Activated CD4-positive, alpha-beta T cell treated with anti-CD3 and anti-CD28 coated beads, Interleukin-10, Interleukin-2, amounts not matched to agents 100 ng/mL and 50 ng/mL, durations not matched to agents 16 hours and 8 hours (primary cell): ENCODE results near the gene LVRN.
"Not testable (repeated sequence)": the region's sequence is repeated elsewhere in the genome, so short reads cannot be mapped to it uniquely, and the experiment has no call there.

ENCODE experiments used
- DNase-seq: peaks from one replicate; pipeline ENCODE4 v3.0.0-alpha.2; 2020

LVRN gene, protein sequence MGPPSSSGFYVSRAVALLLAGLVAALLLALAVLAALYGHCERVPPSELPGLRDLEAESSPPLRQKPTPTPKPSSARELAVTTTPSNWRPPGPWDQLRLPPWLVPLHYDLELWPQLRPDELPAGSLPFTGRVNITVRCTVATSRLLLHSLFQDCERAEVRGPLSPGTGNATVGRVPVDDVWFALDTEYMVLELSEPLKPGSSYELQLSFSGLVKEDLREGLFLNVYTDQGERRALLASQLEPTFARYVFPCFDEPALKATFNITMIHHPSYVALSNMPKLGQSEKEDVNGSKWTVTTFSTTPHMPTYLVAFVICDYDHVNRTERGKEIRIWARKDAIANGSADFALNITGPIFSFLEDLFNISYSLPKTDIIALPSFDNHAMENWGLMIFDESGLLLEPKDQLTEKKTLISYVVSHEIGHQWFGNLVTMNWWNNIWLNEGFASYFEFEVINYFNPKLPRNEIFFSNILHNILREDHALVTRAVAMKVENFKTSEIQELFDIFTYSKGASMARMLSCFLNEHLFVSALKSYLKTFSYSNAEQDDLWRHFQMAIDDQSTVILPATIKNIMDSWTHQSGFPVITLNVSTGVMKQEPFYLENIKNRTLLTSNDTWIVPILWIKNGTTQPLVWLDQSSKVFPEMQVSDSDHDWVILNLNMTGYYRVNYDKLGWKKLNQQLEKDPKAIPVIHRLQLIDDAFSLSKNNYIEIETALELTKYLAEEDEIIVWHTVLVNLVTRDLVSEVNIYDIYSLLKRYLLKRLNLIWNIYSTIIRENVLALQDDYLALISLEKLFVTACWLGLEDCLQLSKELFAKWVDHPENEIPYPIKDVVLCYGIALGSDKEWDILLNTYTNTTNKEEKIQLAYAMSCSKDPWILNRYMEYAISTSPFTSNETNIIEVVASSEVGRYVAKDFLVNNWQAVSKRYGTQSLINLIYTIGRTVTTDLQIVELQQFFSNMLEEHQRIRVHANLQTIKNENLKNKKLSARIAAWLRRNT

DNA sequence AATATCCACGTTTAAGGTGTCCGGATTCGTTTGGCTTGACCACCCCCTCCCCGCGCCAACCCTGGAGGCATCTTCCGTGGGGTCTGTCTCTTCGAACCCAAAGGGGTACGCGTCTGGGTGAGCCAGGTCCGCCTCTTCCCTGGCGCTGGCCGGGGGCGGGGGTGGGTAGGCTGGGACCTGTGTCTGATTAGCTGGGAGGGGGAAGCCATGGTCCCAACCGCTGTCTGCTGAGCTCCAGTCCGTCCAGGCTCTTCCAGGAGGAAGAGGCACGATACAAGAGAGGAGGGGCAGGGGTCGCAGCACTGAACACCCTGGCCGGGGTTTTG lies at the start of gene LVRN:
LVRN (plus strand) TSS at position 237 of the 326 bp plus-strand sequence. CDS start 143 bp downstream, outside the sequence.
- no peak for DNase-seq

GRCh38 chr5:115913623-115914400 lies 48.5 kb upstream of the LVRN start:
- DNase-seq: not testable (repeated sequence)

GRCh38 chr5:115920171-115920725 lies 42.0 kb upstream of the LVRN start:
- no peak for DNase-seq

DNA sequence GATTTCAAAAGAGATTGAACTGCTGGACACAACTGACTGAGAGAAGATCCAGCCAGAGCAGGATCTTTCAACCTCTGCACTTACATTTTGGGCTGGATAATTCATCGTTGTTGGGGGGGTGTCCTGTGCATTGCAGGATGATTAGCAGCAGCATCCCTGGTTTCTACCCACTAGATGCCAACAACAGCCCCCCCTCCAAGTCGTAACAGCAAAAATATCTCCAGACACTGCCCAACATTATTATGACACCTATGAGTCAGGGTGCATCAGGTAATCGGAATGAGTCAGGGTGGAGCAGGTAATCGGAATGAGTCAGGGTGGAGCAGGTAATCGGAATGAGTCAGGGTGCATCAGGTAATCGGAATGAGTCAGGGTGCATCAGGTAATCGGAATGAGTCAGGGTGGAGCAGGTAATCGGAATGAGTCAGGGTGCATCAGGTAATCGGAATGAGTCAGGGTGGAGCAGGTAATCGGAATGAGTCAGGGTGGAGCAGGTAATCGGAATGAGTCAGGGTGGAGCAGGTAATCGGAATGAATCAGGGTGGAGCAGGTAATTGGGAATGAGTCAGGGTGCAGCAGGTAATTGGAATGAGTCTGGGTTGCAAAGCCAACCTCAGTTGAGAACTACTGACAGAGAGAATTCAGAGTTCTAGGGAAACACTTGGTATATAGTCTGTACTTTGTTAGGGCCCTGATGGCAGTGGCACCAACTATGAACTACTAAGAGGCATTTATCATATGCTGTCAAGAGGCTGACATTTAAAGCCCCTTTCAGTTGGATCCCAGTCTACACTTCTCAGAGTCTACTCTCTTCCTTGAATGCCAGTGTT lies 33.5 kb upstream of the LVRN start:
- DNase-seq: not testable (repeated sequence)

DNA sequence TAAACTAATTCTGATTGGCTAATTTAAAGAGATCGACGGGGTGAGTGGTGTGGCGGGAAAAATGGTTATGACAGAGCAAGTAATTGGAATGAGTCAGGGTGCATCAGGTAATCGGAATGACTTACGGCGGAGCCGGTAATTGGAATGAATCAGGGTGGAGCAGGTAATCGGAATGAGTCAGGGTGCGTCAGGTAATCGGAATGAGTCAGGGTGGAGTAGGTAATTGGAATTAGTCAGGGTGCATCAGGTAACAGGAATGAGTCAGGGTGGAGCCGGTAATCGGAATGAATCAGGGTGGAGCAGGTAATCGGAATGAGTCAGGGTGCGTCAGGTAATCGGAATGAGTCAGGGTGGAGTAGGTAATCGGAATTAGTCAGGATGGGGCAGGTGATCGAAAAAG lies 32.1 kb upstream of the LVRN start:
- DNase-seq: not testable (repeated sequence)

GRCh38 chr5:115930630-115931337 lies 31.5 kb upstream of the LVRN start:
- DNase-seq: no peak

GRCh38 chr5:115932991-115933390 lies 29.3 kb upstream of the LVRN start:
- DNase-seq: no peak

- no peak for DNase-seq
Observed at GRCh38 chr5:115934388-115934974, 27.8 kb upstream of the LVRN start.

- no peak for DNase-seq
Observed at GRCh38 chr5:115936031-115936430, 26.2 kb upstream of the LVRN start.

GRCh38 chr5:115939059-115939458 lies 23.2 kb upstream of the LVRN start:
- DNase-seq: no peak

GRCh38 chr5:115940080-115940810 lies 22.0 kb upstream of the LVRN start:
- no peak for DNase-seq

DNA sequence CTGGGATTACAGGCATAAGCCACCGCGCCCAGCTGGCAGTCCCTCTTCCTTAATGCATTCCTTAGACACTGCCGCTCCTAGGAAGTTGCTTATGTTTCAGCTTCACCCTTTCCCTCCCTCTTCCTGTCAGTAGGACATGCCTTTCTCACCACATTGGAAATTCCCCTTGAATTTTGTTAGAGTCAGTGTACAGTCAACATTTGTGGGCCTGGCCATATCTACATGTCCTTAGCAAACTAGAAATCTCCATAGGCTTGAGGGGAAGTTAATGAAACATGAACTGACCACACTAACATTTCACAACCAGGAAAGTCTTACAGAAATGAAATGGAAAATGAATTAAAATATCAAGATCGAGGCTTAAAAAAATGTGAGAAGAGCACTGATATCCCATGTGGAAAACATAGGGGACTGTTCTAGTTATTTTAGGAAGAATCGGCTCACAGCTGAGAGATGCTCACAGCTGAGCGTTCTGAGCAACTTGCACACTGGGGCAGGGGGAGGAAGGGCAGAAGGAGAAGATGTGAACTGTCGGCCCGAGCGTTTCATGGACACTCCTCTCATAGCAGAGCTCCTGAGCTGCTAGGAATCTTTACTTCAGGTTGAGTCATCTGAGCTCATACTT lies 21.1 kb upstream of the LVRN start:
- no peak for DNase-seq

- no peak for DNase-seq
Observed at GRCh38 chr5:115944501-115944900, 17.8 kb upstream of the LVRN start.

- DNase-seq: no peak
Observed at GRCh38 chr5:115946655-115947054, 15.6 kb upstream of the LVRN start.

DNA sequence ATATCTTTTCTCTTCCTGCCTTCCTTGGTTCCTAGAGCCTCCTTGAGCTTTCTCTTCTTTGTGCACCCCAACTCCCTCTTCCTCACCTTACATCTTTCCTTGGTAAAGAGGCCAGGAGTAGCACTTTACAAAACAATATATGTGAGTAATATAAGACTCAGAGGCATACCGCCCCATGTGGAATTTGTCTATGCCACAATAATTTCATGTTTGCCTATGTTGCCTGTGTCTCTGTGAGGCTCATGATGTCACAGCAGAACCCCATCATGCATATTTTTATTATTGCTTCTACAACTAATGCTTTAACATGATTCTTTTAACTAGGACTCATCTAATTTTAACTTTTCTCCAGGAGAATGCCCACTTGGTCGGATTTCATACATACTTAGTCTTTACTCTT lies 15.0 kb upstream of the LVRN start:
- DNase-seq: no peak

DNA sequence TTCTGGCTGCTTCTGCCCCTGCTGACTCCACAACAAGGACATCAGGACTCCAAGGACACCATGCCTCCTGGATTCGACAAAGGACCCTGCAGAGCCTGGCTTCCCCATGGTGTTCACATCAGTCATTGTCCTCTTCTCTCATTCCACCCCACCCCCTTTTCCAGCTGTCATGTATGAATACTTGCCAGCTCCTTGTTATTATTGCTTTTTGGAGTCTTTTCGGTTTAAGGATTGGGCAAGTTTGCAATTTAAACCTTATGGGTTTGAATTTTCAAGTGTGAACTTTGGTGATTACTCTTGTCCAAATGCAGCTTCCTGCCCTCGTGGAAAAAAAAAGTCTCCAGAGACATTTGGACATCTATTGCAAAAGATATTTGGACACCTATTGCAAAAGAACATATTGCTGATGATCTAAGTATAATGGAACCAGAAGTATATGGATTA lies 14.2 kb upstream of the LVRN start:
- no peak for DNase-seq

GRCh38 chr5:115949096-115949495 lies 13.2 kb upstream of the LVRN start:
- DNase-seq: no peak

DNA sequence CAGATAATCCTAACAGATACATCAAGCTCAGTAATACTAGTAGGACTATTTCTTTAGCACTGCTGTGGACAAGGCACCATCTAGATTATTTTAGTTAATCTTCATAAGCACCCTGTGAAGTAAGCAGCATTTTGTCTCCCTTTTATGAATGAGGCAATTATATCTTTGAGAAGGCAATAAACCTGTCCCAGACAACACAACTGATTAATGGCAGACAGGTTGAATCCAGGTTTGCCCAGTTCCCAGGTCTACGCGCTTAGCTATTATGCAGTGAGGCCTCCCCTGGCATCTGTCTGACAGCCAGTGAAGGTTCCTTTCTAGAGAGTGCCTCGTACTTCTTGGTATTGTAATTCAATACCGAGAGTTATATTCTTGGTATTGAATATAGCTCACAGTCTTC lies 9.7 kb upstream of the LVRN start:
- no peak for DNase-seq

DNA sequence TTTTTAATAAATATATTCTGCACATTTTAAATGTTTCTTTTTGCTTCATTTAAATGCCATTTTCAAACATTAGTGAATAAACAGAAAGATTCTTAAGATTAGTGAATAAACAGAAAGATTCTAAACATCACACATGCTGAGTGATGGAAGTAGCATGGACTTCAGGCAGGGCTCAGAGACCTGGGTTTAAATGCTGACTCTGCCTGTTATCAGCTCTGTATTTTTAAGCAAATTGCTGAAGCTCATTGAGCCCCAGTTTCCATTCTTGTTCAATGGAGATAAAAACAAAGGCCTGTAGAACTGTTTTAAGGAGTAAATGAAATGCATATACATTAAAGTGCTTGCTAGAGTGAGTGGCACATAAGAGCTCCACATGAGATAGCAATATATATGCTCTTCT lies 8.1 kb upstream of the LVRN start:
- no peak for DNase-seq
